Subcutaneous adipose tissue (tissue), 4 donors: Measurements from ENCODE around the gene MTCL1. TPM values are rescaled to one million over a fixed set of nuclear protein-coding genes. Genes with fewer than 3 reads are reported as not detected.

Experiments
- CTCF ChIP-seq: fragments of 450-650 bp; IDR thresholded peaks from one replicate; pipeline ENCODE4 v1.5.1; 2016; ENCODE audit warnings: low read depth, mild to moderate bottlenecking, control low read depth, antibody characterized with exemption, moderate library complexity
- total RNA-seq, 4 donors: library from RNA; depleted of rRNA; stranded (reverse); fragments of >200 nt; gene quantifications; one replicate each; pipeline ENCODE4 v1.1.0, GENCODE V29; 2016

The MTCL1 gene
- 1 to 10 TPM; 1.5 to 5.9 (median 2.7) TPM for total RNA-seq

DNA sequence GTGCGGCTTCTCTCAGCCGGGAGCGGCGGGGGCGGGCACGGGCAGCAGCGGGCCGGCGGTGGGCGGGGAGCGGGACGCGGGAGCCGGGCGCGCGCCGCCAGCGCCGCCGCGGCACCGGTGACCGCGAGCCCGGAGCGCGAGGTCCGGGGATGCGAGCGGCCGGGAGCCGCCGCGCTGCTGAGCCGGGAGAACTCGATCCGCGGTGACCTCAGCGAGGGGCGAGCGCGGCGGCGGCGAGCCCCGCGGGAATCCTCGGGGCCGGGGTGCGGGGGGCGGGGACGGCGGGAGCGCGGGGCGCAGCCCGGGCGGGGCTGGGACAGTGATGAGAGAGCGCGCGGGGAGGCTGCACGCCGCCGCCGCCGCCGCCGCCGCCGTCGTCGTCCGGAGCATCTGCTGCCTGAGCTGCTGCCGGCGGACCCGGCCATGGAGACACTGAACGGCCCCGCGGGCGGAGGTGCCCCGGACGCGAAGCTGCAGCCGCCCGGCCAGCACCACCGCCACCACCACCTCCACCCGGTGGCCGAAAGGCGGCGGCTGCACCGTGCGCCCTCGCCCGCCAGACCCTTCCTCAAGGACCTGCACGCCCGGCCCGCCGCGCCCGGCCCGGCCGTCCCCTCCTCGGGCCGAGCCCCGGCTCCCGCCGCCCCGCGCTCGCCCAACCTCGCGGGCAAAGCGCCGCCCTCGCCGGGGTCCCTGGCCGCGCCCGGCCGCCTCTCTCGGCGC lies at the start of gene MTCL1:
Gene MTCL1, plus strand, starts transcription at position 319 of the 723 bp plus-strand sequence. Its CDS starts 105 bp downstream, at position 424.
- TF ChIP-seq CTCF: no peak

DNA sequence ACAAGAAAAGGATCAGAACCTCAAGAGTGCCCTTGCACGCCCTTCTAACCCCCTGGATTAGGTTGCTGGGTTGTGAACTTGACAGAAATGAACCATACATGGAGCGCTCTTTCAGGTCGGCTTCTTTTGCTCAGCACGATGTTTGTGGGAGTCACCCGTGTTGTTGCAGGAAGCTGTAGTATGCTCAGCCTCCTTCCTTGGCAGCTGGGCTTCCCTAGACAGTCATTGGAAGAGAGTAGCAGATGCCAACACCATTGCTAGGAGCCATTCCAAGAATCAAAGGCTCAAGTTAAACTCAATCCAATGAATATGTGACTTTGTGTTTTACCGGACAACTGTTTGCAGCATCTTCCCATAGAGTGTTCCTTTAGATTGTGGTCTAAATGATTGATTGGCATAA lies 49.1 kb upstream of the MTCL1 start:
- TF ChIP-seq CTCF: no peak

GRCh38 chr18:8657050-8657820 lies 48.1 kb upstream of the MTCL1 start:
- TF ChIP-seq CTCF: no peak

DNA sequence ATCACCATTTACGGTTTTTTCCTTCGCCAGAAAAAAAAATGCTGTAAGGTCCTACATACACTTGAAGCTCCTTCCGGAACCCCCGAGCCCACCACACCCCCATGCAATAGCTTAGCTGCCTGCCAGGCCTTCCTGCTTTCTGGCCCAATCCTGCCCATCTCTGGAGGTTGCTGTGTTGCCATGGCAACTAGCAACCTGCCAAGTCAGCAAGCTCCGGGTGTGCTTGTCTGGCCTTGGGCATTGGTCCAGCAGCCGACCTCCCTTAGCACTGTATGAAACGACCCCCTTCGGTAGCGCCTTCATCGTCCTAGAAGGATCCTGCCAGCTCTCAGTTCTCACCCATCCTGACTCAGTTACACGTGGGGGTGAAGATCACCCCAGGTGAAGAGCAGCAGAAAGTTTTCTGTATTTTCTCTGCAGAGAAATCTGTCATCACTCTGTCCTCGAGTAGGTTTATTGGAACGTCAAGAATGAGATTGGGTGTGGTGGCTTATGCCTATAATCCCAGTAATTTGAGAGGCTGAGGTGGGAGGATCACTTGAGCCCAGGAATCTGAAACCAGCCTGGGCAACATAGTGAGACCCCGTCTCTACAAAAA lies 47.4 kb upstream of the MTCL1 start:
- no peak for TF ChIP-seq CTCF

GRCh38 chr18:8658858-8659485 lies 46.4 kb upstream of the MTCL1 start:
- no peak for TF ChIP-seq CTCF

DNA sequence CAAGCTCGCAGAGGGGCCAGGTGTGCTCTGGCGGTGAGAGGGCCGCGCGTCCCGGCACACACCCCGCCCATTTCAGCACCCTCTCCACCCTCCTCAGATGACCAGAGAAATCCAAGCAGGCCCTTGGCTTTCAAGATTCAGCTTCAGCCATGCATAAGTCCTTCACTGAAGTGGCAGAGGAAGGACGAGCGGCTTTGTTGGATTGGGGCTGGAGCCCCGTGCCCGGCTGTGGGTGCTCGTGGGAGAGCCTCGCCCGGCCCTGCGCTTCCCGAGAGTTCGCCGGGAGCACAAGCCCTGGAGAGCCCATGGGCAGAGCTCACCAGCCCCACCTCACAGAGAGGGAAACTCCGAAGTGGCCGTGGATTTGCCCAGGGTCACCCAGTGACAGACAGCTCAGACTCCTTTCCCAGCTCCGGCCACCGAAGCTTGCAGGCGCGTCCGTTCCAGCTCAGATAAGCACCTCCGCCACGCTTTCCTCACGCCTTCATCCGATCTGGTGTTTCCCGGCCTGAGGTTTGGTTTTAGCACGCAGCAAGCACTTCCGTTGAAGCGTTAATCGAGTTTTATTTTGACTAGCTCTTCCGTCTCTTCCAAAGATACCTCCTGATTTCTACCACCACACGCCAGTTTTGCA lies 45.6 kb upstream of the MTCL1 start:
- no peak for TF ChIP-seq CTCF
